Fibroblast of mammary gland (primary cell): Measurements from ENCODE around the gene STXBP4.

Experiments
- DNase-seq: peaks from one replicate; pipeline ENCODE4 v3.0.0-alpha.2; 2010; ENCODE audit warnings: low read depth
- H3K4me3 ChIP-seq: 2 replicates; pipeline ENCODE4 v1.5.1; 2011; ENCODE audit warnings: low read depth, mild to moderate bottlenecking, low read length, moderate library complexity; ENCODE audit not compliant: control insufficient read depth
- TF ChIP-seq, protein P1 (sequence below): conservative IDR thresholded peaks from 2 replicates; pipeline ENCODE4 v1.5.1; 2011; ENCODE audit warnings: low read depth, low read length, inconsistent platforms; ENCODE audit not compliant: control insufficient read depth, insufficient read depth

The STXBP4 gene

DNA sequence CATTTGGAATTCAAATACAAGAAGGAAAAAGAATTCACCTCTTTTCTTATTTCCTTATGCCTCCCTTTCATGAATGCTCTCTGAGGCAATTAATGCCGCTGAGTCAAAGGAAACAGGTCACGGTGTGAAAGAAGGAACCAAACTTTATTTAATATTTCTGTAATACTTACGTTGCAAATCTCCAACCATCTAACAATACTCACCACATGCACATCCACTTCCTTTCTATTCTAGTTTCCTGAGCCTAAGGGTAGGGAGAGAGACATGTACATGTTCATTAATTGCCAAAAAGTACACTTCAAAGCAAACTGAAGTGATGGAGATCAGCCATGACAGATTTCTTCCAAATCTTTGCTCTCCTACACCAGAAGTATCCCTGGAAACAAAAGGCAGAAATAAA is 248.3 kb downstream of the STXBP4 start:
- DNase-seq, result no peak
- TF ChIP-seq, protein P1, sequence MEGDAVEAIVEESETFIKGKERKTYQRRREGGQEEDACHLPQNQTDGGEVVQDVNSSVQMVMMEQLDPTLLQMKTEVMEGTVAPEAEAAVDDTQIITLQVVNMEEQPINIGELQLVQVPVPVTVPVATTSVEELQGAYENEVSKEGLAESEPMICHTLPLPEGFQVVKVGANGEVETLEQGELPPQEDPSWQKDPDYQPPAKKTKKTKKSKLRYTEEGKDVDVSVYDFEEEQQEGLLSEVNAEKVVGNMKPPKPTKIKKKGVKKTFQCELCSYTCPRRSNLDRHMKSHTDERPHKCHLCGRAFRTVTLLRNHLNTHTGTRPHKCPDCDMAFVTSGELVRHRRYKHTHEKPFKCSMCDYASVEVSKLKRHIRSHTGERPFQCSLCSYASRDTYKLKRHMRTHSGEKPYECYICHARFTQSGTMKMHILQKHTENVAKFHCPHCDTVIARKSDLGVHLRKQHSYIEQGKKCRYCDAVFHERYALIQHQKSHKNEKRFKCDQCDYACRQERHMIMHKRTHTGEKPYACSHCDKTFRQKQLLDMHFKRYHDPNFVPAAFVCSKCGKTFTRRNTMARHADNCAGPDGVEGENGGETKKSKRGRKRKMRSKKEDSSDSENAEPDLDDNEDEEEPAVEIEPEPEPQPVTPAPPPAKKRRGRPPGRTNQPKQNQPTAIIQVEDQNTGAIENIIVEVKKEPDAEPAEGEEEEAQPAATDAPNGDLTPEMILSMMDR, result no peak
- H3K4me3 ChIP-seq, result no peak overlapping the region

DNA sequence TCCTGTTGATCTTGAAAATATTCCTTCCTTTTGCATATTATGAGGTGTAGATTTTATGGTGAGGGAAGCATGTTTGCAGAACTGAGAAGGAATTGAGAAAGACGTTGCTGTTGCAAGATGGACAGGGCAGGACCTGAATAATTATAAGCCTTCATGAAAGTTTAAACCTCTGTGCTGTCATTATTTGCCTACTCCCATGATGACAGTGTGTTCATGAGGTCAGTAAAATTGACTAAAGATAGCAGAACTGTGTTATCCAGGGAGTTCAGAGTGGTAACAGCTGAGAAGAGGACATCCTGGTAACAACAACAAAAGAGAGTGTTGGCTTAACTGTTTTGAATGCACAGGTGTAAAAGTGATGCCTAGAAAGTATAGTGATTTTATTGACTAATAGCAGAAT is 250.9 kb downstream of the STXBP4 start:
- TF ChIP-seq, protein P1, result no peak
- DNase-seq, result no peak
- no peak overlapping the region for H3K4me3 ChIP-seq

- H3K4me3 ChIP-seq, result no peak overlapping the region
- TF ChIP-seq, protein P1, result no peak
- peak; percentile 14 for DNase-seq
Observed at GRCh38 chr17:55219934-55220333, 251.4 kb downstream of the STXBP4 start.
